Neuronal stem cell (in vitro differentiated cells): ENCODE data around the gene SLC11A1.
A peak's percentile ranks its signal among the peaks of the same experiment; 100 is the strongest.

Experiments
- DNase-seq: peaks from one replicate; pipeline ENCODE4 v3.0.0-alpha.2; 2013; ENCODE audit warnings: low spot score
- H2AFZ ChIP-seq: one replicate; pipeline ENCODE4 v1.6.1; 2013; ENCODE audit warnings: mild to moderate bottlenecking, low read length, inconsistent platforms
- H2AK5ac ChIP-seq: 2 replicates; pipeline ENCODE4 v1.6.1; 2013; ENCODE audit warnings: low read depth, mild to moderate bottlenecking, inconsistent platforms, low read length, moderate library complexity, mixed read lengths
- H2BK120ac ChIP-seq: 2 replicates; pipeline ENCODE4 v1.6.1; 2013; ENCODE audit warnings: low read depth, mild to moderate bottlenecking, inconsistent platforms, low read length, moderate library complexity, mixed read lengths
- H2BK12ac ChIP-seq: one replicate; pipeline ENCODE4 v1.6.1; 2013; ENCODE audit warnings: low read length, inconsistent platforms
- H2BK15ac ChIP-seq: 2 replicates; pipeline ENCODE4 v1.6.1; 2013; ENCODE audit warnings: mild to moderate bottlenecking, low read length, inconsistent platforms, mixed read lengths
- H2BK5ac ChIP-seq: one replicate; pipeline ENCODE4 v1.6.1; 2013; ENCODE audit warnings: inconsistent platforms, mild to moderate bottlenecking, low read length, moderate library complexity
- H3K14ac ChIP-seq: one replicate; pipeline ENCODE4 v1.6.1; 2013; ENCODE audit warnings: low read length, inconsistent platforms
- H3K18ac ChIP-seq: 2 replicates; pipeline ENCODE4 v1.6.1; 2013; ENCODE audit warnings: low read length, inconsistent platforms
- H3K23ac ChIP-seq: 2 replicates; pipeline ENCODE4 v1.6.1; 2013; ENCODE audit warnings: low read depth, mild to moderate bottlenecking, mixed read lengths, low read length, inconsistent platforms; ENCODE audit not compliant: poor library complexity
- H3K27ac ChIP-seq: replicated peaks from 3 replicates; pipeline ENCODE4 v1.5.1; 2013; ENCODE audit warnings: low read length, inconsistent platforms
- H3K27me3 ChIP-seq, 3 experiments: 2 replicates each; pipeline ENCODE4 v1.6.1; 2013; ENCODE audit warnings: low read length in 3 of 3, mild to moderate bottlenecking in 2 of 3, inconsistent platforms in 1 of 3, low read depth in 1 of 3, mixed read lengths in 1 of 3, moderate library complexity in 1 of 3; ENCODE audit not compliant: control insufficient read depth in 3 of 3, insufficient read depth in 3 of 3
- H3K36me3 ChIP-seq, 2 donors: replicated peaks in 1 of 2; 2 replicates each; pipeline ENCODE4 v1.6.1; 2013; ENCODE audit warnings: low read length in 2 of 2; ENCODE audit not compliant: control insufficient read depth in 2 of 2, insufficient read depth in 2 of 2
- H3K4ac ChIP-seq: 2 replicates; pipeline ENCODE4 v1.6.1; 2013; ENCODE audit warnings: inconsistent platforms, mild to moderate bottlenecking, low read length, moderate library complexity
- H3K4me1 ChIP-seq, 2 donors: 1 replicate in 1 of 2; 2 replicates in 1 of 2; pipeline ENCODE4 v1.6.1; 2013; ENCODE audit warnings: low read length in 2 of 2, low read depth in 1 of 2; ENCODE audit not compliant: control insufficient read depth in 2 of 2, insufficient read depth in 1 of 2
- H3K4me2 ChIP-seq: one replicate; pipeline ENCODE4 v1.6.1; 2013; ENCODE audit warnings: mild to moderate bottlenecking, low read length, inconsistent platforms; ENCODE audit not compliant: insufficient read depth, poor library complexity, severe bottlenecking
- H3K4me3 ChIP-seq, 2 donors: 2 replicates each; pipeline ENCODE4 v1.5.1; 2013; ENCODE audit warnings: low read length in 2 of 2, mild to moderate bottlenecking in 2 of 2, inconsistent platforms in 1 of 2, moderate library complexity in 1 of 2
- H3K79me1 ChIP-seq: one replicate; pipeline ENCODE4 v1.6.1; 2013; ENCODE audit warnings: low read depth, mild to moderate bottlenecking, inconsistent platforms, low read length, moderate library complexity
- H3K9ac ChIP-seq: one replicate; pipeline ENCODE4 v1.6.1; 2013; ENCODE audit warnings: mild to moderate bottlenecking, low read depth, low read length, inconsistent platforms; ENCODE audit not compliant: poor library complexity
- H3K9me3 ChIP-seq, 2 donors: replicated peaks in 1 of 2; 2 replicates each; pipeline versions ENCODE3 to v1.6.1; 2013; ENCODE audit warnings: low read length in 2 of 2, mild to moderate bottlenecking in 2 of 2, inconsistent platforms in 1 of 2, low read depth in 1 of 2, mixed read lengths in 1 of 2, moderate library complexity in 1 of 2; ENCODE audit not compliant: control insufficient read depth in 2 of 2, insufficient read depth in 1 of 2
- H4K8ac ChIP-seq: one replicate; pipeline ENCODE4 v1.6.1; 2013; ENCODE audit warnings: low read depth, mild to moderate bottlenecking, inconsistent platforms, low read length, moderate library complexity
- H4K91ac ChIP-seq: one replicate; pipeline ENCODE4 v1.6.1; 2013; ENCODE audit warnings: low read length, low read depth, mild to moderate bottlenecking, inconsistent platforms; ENCODE audit not compliant: poor library complexity
- WGBS, 2 donors: extraction: QIAGEN DNeasy Blood & Tissue Kit; methylation state at CpG; one replicate each; pipeline ENCODE4 v1.1.7; 2013; ENCODE audit warnings: missing lambda C conversion rate in 2 of 2, mixed read lengths in 1 of 2; ENCODE audit not compliant: insufficient read length in 2 of 2, insufficient replicate concordance in 1 of 2; ENCODE audit errors: extremely low coverage in 2 of 2; 5-methylcytosine and 5-hydroxymethylcytosine counted together

Gene SLC11A1

GRCh38 chr2:218386505-218387368, 4.7 kb downstream of the SLC11A1 start:
- Histone ChIP-seq H2BK120ac (no peak overlapping the region), H3K9ac (no peak overlapping the region), H3K18ac (peak overlapping the region; percentile 52), H4K91ac (peak overlapping the region; percentile 82), H4K8ac (no peak overlapping the region), H2AFZ (peak overlapping the region; percentile 54), H3K27me3 (peaks cover 0 to 50% (median 13%) of the 10 kb centered on the region in 3 experiments), H3K23ac (no peak overlapping the region), H3K14ac (no peak overlapping the region), H3K9me3 (no peaks in the 10 kb centered on the region), H3K4ac (no peak overlapping the region), H2BK15ac (peak overlapping the region; percentile 60), H3K4me3 (no peak overlapping the region), H2BK5ac (no peak overlapping the region), H2BK12ac (no peak overlapping the region), H3K36me3 (no peaks in the 10 kb centered on the region), H3K79me1 (no peaks in the 10 kb centered on the region), H3K4me1 (peaks cover 0 to 1% of the 10 kb centered on the region in 2 donors), H3K4me2 (no peak overlapping the region), H3K27ac (no peak overlapping the region), H2AK5ac (peak overlapping the region; percentile 37)
- WGBS, 2 donors: no CpG with 5 or more reads among the region's 23 CpGs
- DNase-seq: no peak

GRCh38 chr2:218387369-218388194, 5.5 kb downstream of the SLC11A1 start:
- H3K9me3 ChIP-seq: no peaks in the 10 kb centered on the region
- DNase-seq: no peak
- no peak overlapping the region for H3K14ac ChIP-seq
- no peak overlapping the region for H2BK5ac ChIP-seq
- no peaks in the 10 kb centered on the region for H3K79me1 ChIP-seq
- H4K91ac ChIP-seq: no peak overlapping the region
- peak overlapping the region; percentile 97 for H3K18ac ChIP-seq
- peak overlapping the region; percentile 73 for H3K4me2 ChIP-seq
- H2BK15ac ChIP-seq: no peak overlapping the region
- H2AFZ ChIP-seq: peak overlapping the region; percentile 54
- peak overlapping the region in 1 of 2 donors; percentile 71 for H3K4me3 ChIP-seq
- no peaks in the 10 kb centered on the region for H3K36me3 ChIP-seq
- H4K8ac ChIP-seq: peak overlapping the region; percentile 100
- H2BK120ac ChIP-seq: no peak overlapping the region
- H3K23ac ChIP-seq: peak overlapping the region; percentile 85
- H3K27ac ChIP-seq: no peak overlapping the region
- H3K27me3 ChIP-seq: peaks cover 0 to 43% (median 13%) of the 10 kb centered on the region in 3 experiments
- H2AK5ac ChIP-seq: no peak overlapping the region
- peak overlapping the region; percentile 77 for H3K9ac ChIP-seq
- H3K4ac ChIP-seq: no peak overlapping the region
- peak overlapping the region; percentile 98 for H2BK12ac ChIP-seq
- no CpG with 5 or more reads among the region's 38 CpGs for WGBS, 2 donors
- H3K4me1 ChIP-seq: peaks cover 0 to 1% of the 10 kb centered on the region in 2 donors

DNA sequence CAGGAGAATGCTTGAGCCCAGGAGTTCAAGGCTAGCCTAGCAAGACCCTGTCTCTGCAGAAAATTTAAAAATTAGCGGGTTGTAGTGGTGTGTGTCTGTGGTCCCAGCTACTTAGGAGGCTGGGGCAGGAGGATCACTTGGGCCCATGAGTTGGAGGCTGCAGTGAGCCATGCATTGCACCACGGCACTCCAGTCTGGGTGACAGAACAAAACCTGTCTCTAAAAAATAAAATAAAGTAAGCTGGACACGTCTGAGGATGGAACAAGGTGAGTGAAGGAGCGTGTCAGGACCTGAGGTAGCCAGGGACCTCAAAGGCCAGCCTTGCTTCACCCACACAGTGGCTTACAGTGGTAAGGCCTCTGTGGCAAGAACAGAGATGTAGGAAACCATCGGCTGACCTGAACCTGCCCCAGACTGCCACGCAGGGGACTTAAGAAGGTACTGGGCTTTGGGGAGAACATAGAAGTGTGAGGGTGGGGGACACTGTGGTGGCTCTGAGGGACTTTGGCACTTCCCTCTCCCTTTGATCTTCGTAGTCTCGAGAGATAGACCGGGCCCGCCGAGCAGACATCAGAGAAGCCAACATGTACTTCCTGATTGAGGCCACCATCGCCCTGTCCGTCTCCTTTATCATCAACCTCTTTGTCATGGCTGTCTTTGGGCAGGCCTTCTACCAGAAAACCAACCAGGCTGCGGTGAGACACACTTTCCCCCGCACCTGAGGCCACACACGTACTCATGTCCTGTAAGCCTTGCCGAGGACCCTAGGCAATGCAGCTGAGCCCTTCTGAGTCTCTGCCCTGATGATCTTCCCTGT, 7.5 kb downstream of the SLC11A1 start:
- Histone ChIP-seq H3K4me1 (peaks cover 0 to 4% of the 10 kb centered on the region in 2 donors), H3K23ac (no peak overlapping the region), H3K36me3 (no peaks in the 10 kb centered on the region), H2AFZ (no peak overlapping the region), H3K27ac (no peak overlapping the region), H4K91ac (no peak overlapping the region), H4K8ac (no peak overlapping the region), H3K9ac (no peak overlapping the region), H2BK5ac (no peak overlapping the region), H3K79me1 (no peaks in the 10 kb centered on the region), H3K4me3 (no peak overlapping the region), H3K4me2 (no peak overlapping the region), H3K4ac (no peak overlapping the region), H3K27me3 (peaks cover 0 to 40% (median 13%) of the 10 kb centered on the region in 3 experiments), H2BK15ac (peak overlapping the region; percentile 28), H2AK5ac (peak overlapping the region; percentile 78), H3K14ac (no peak overlapping the region), H3K9me3 (no peaks in the 10 kb centered on the region), H3K18ac (no peak overlapping the region), H2BK120ac (peak overlapping the region; percentile 39), H2BK12ac (no peak overlapping the region)
- DNase-seq: no peak
- no CpG with 5 or more reads among the region's 17 CpGs for WGBS, 2 donors
